ENCODE results near the gene TNFSF18.

TNFSF18 gene

GRCh38 chr1:173062150-173062938, 11.6 kb upstream of the TNFSF18 start:
- no peak for TF ChIP-seq POLR2A (IDR thresholded peaks at IDR 0.05; ENCODE audit: low read depth, low read length)
- DNase-seq (ENCODE audit: insufficient read length) (no peak), FAIRE-seq (no peak)

DNA sequence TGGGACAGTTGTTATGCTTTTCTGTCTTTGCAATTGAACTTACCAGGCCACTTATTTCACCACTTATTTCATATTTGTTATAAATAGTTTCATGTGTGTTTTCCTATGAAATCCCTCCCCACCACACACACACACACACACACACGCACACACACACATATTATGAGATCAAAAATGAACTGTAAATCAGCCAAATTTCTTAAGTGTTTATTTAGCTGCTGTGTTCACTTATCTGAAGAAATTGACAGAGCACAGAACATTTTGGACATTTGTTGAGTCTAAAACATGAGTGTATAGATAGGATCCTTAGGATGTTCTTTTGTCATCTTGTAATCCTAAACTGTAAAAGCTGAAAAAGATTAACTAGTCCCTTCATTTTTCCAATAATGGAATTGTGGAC, 7.8 kb upstream of the TNFSF18 start:
- FAIRE-seq (no peak), DNase-seq (ENCODE audit: insufficient read length) (no peak)
- TF ChIP-seq POLR2AphosphoS5 (IDR thresholded peaks at IDR 0.05; ENCODE audit: low read depth, low read length) (no peak), POLR2A (IDR thresholded peaks at IDR 0.05; ENCODE audit: low read depth, low read length) (no peak), TAF1 (IDR thresholded peaks at IDR 0.05; ENCODE audit: borderline replicate concordance, low read depth, low read length) (no peak)

DNA sequence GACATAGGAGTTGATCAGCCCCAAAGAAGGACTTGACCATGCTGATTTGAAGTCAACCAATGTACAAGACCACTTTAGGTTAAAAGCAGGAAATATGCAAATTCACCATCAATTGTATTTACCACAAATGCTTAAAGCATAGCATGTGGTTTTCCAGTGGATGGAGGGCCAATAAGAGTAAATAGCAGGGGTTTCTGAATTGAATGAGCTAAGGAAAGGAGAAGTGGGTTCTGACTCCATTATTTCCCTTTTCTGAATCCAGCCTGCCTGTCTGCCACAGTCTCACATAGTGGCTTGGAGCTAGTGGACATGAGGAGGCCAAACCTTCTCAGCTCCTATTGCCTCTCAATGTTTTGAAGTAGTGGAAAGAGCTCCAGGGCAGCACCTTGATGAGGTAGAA, 7.2 kb upstream of the TNFSF18 start:
- FAIRE-seq (no peak), DNase-seq (ENCODE audit: insufficient read length) (no peak)
- TF ChIP-seq TAF1 (IDR thresholded peaks at IDR 0.05; ENCODE audit: borderline replicate concordance, low read depth, low read length) (no peak), POLR2AphosphoS5 (IDR thresholded peaks at IDR 0.05; ENCODE audit: low read depth, low read length) (no peak), POLR2A (IDR thresholded peaks at IDR 0.05; ENCODE audit: low read depth, low read length) (no peak)

DNA sequence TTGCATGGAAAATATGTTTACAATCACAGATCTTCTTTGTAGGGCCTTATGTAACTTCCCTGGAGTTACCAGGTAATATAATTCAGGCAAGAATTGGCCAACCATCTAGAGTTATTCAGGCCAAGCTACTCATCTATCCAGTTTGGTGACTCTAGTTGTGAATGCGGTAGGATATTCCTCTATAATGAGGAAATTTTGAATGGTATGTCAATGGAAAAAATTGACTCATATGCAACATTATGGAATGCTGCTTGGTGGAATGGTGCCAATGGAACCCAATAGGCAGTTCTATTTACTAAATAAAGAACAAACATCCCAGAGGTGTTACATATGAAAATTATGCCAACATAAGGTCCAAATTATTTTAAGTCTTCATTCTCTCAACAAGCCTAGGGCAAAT, 5.6 kb upstream of the TNFSF18 start:
- DNase-seq (ENCODE audit: insufficient read length) (no peak), FAIRE-seq (no peak)

GRCh38 chr1:173052681-173053196, 2.0 kb upstream of the TNFSF18 start:
- DNase-seq (ENCODE audit: insufficient read length) (no peak), FAIRE-seq (no peak)
- TF ChIP-seq POLR2A (IDR thresholded peaks at IDR 0.05; ENCODE audit: low read depth, low read length) (no peak), TAF1 (IDR thresholded peaks at IDR 0.05; ENCODE audit: borderline replicate concordance, low read depth, low read length) (no peak), POLR2AphosphoS5 (IDR thresholded peaks at IDR 0.05; ENCODE audit: low read depth, low read length) (no peak)

More for the DNA sequence above, 5.6 kb upstream of the TNFSF18 start:
- TF ChIP-seq POLR2AphosphoS5 (IDR thresholded peaks at IDR 0.05; ENCODE audit: low read depth, low read length) (no peak), POLR2A (IDR thresholded peaks at IDR 0.05; ENCODE audit: low read depth, low read length) (no peak), TAF1 (IDR thresholded peaks at IDR 0.05; ENCODE audit: borderline replicate concordance, low read depth, low read length) (no peak)

DNA sequence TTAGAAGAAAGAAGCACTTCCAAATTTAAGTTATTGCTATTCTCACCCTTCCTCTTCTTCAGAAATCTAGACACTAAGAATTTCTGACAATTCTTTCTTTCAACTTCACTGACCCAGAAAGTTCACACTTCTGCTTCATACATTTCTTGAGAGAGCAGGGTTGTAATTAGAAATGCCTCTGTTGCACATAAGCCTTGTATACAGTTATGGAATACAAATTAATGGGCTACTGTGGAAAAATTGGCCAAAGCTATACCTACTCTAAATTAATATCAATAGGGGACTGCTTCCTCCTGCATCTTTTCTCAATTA, 1.5 kb downstream of the TNFSF18 start:
- TF ChIP-seq TAF1 (IDR thresholded peaks at IDR 0.05; ENCODE audit: borderline replicate concordance, low read depth, low read length) (no peak), POLR2AphosphoS5 (IDR thresholded peaks at IDR 0.05; ENCODE audit: low read depth, low read length) (no peak), POLR2A (IDR thresholded peaks at IDR 0.05; ENCODE audit: low read depth, low read length) (no peak)
- DNase-seq (ENCODE audit: insufficient read length) (no peak), FAIRE-seq (no peak)

- DNase-seq (ENCODE audit: insufficient read length): no peak
- no peak for FAIRE-seq
Measured at GRCh38 chr1:173048621-173049321, 2.0 kb downstream of the TNFSF18 start.

GRCh38 chr1:173044656-173045055, 6.1 kb downstream of the TNFSF18 start:
- no peak for FAIRE-seq
- no peak for DNase-seq (ENCODE audit: insufficient read length)
- TF ChIP-seq TAF1 (IDR thresholded peaks at IDR 0.05; ENCODE audit: borderline replicate concordance, low read depth, low read length) (no peak), POLR2A (IDR thresholded peaks at IDR 0.05; ENCODE audit: low read depth, low read length) (no peak), POLR2AphosphoS5 (IDR thresholded peaks at IDR 0.05; ENCODE audit: low read depth, low read length) (no peak)

More at GRCh38 chr1:173048621-173049321, 2.0 kb downstream of the TNFSF18 start:
- TF ChIP-seq POLR2A (IDR thresholded peaks at IDR 0.05; ENCODE audit: low read depth, low read length): no peak
- TF ChIP-seq TAF1 (IDR thresholded peaks at IDR 0.05; ENCODE audit: borderline replicate concordance, low read depth, low read length): no peak
- TF ChIP-seq POLR2AphosphoS5 (IDR thresholded peaks at IDR 0.05; ENCODE audit: low read depth, low read length): no peak

DNA sequence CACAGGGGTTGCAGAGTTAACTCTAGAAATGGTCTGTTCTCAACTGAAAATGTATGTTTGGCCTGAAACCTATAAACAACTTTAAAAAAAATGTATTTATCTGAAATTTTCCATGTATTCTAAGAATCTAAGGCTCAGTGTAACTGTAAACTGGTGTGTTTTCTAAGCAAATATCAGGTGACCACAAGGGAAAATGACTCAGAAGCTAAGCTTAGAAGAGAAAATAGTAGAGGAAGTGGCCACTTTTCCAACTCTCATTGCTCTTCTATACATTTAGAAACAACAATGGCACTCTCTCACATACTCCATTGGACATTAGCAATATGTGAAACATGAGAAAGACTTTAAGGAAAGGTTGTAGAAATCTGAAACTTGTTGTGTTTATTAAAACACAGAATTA, 7.5 kb downstream of the TNFSF18 start:
- DNase-seq (ENCODE audit: insufficient read length) (no peak), FAIRE-seq (no peak)
- TF ChIP-seq POLR2AphosphoS5 (IDR thresholded peaks at IDR 0.05; ENCODE audit: low read depth, low read length) (no peak), POLR2A (IDR thresholded peaks at IDR 0.05; ENCODE audit: low read depth, low read length) (no peak), TAF1 (IDR thresholded peaks at IDR 0.05; ENCODE audit: borderline replicate concordance, low read depth, low read length) (no peak)

DNA sequence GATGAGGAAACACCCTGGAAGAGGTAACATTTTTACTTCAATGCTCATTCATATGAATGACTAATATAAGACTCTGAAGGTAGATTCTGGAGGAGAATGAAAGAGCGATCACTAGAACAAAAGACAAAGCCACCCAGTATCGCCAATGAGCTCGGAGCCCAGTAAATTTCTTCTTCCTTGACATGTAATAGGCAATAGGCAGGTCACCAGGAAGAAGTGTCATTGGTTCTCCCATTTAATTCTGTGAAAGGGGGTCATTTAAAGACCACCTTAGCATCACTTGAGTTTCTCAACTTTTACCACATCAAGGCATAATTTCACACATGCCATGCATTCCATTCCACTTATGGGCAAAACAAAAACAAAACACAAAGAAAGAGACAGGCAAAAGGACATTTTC, 7.9 kb downstream of the TNFSF18 start:
- FAIRE-seq (no peak), DNase-seq (ENCODE audit: insufficient read length) (no peak)
- no peak for TF ChIP-seq POLR2A (IDR thresholded peaks at IDR 0.05; ENCODE audit: low read depth, low read length)
- no peak for TF ChIP-seq TAF1 (IDR thresholded peaks at IDR 0.05; ENCODE audit: borderline replicate concordance, low read depth, low read length)
- TF ChIP-seq POLR2AphosphoS5 (IDR thresholded peaks at IDR 0.05; ENCODE audit: low read depth, low read length): no peak

- FAIRE-seq: no peak
- no peak for DNase-seq (ENCODE audit: insufficient read length)
- TF ChIP-seq POLR2AphosphoS5 (IDR thresholded peaks at IDR 0.05; ENCODE audit: low read depth, low read length) (no peak), TAF1 (IDR thresholded peaks at IDR 0.05; ENCODE audit: borderline replicate concordance, low read depth, low read length) (no peak), POLR2A (IDR thresholded peaks at IDR 0.05; ENCODE audit: low read depth, low read length) (no peak)
Measured at GRCh38 chr1:173039626-173040025, 11.1 kb downstream of the TNFSF18 start.
